ENCODE results near the gene TPP2.

The TPP2 gene

DNA sequence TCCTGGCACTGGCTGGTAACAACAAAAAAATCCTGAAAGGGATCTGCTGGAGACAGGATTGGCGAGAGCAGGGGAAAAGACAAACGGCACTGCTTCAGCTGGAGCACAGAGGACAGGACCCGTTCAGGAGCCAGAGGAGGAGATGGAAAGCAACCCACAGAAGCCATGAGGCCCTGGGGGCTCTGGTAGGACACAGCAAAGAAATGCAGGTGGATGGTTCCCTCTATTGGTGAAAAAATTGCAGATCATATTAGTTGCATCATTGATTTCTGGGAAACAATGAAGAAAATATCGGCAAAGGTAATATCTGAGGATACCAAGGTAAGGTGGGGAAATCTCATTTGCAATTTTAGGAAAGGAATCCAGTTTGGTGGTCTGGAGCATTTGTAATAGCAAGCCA, 25.7 kb upstream of the TPP2 start:
- no peak overlapping the region for H3K4me2 ChIP-seq (ENCODE audit: low read length)
- no peaks in the 10 kb centered on the region for H3K79me2 ChIP-seq (ENCODE audit: control insufficient read depth, insufficient read depth, low read length, poor library complexity)
- H3K23ac ChIP-seq (ENCODE audit: low read length): no peak overlapping the region
- H4K12ac ChIP-seq (ENCODE audit: low read depth, low read length): no peak overlapping the region
- H2BK5ac ChIP-seq (ENCODE audit: low read depth, low read length, poor library complexity): no peak overlapping the region
- H3K27me3 ChIP-seq (ENCODE audit: insufficient read depth, low read length): no peaks in the 10 kb centered on the region
- no peak overlapping the region for H2AFZ ChIP-seq (ENCODE audit: insufficient read depth, low read length, poor library complexity)
- no peaks in the 10 kb centered on the region for H3K9me3 ChIP-seq (ENCODE audit: insufficient read depth, low read depth, low read length)
- H3K79me1 ChIP-seq (ENCODE audit: low read length): no peaks in the 10 kb centered on the region
- H3K27ac ChIP-seq (ENCODE audit: low read depth, low read length): no peak overlapping the region
- no peaks in the 10 kb centered on the region for H3K36me3 ChIP-seq (ENCODE audit: control insufficient read depth in 1 of 2, insufficient read depth in 2 of 2, low read length in 2 of 2)
- H2BK120ac ChIP-seq (ENCODE audit: insufficient read depth, low read length, poor library complexity): no peak overlapping the region
- H2AK5ac ChIP-seq (ENCODE audit: low read length): no peak overlapping the region
- DNase-seq: no peak
- H3K4me3 ChIP-seq (ENCODE audit: low read depth, low read length): no peak overlapping the region
- WGBS (ENCODE audit: extremely low coverage, insufficient coverage, insufficient read length): no CpG with 5 or more reads among the region's 4 CpGs
- H3K4me1 ChIP-seq (ENCODE audit: control insufficient read depth in 1 of 2, insufficient read depth in 2 of 2, low read length in 2 of 2): no peaks in the 10 kb centered on the region
- no peak overlapping the region for H3K9ac ChIP-seq (ENCODE audit: low read length)
- no peak overlapping the region for H3K4ac ChIP-seq (ENCODE audit: low read depth, low read length)
- no peak overlapping the region for H4K8ac ChIP-seq (ENCODE audit: low read depth, low read length)
- no peak overlapping the region for H4K91ac ChIP-seq (ENCODE audit: low read depth, low read length)
- no peak overlapping the region for H2BK12ac ChIP-seq (ENCODE audit: low read length)
- H3K18ac ChIP-seq (ENCODE audit: low read length): no peak overlapping the region
- no peak overlapping the region for H3K14ac ChIP-seq (ENCODE audit: low read length)

DNA sequence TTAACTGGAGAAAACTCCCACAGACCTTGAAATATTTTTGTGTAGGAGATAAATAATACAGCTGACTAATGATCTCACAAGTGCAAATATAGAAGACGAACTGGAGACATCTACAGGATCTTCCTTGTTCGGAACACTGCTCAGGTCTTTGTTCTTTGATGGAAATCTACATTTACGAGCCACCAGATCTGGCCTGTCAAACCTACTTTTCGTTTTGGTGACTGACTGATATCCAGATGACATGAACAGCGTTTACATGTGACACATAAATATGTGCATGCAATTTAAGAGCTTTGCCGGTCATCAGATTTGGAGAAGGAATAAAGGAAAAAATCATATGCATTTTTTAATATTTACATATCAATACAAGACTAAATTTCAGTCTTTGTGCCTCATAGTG, 24.5 kb upstream of the TPP2 start:
- H3K4me2 ChIP-seq (ENCODE audit: low read length): no peak overlapping the region
- H2BK5ac ChIP-seq (ENCODE audit: low read depth, low read length, poor library complexity): no peak overlapping the region
- no peak overlapping the region for H3K14ac ChIP-seq (ENCODE audit: low read length)
- no peaks in the 10 kb centered on the region for H3K79me1 ChIP-seq (ENCODE audit: low read length)
- WGBS (ENCODE audit: extremely low coverage, insufficient coverage, insufficient read length): no CpG with 5 or more reads among the region's 6 CpGs
- no peak overlapping the region for H2BK120ac ChIP-seq (ENCODE audit: insufficient read depth, low read length, poor library complexity)
- no peak overlapping the region for H3K9ac ChIP-seq (ENCODE audit: low read length)
- H2AK5ac ChIP-seq (ENCODE audit: low read length): no peak overlapping the region
- H4K12ac ChIP-seq (ENCODE audit: low read depth, low read length): no peak overlapping the region
- no peak for DNase-seq
- H3K9me3 ChIP-seq (ENCODE audit: insufficient read depth, low read depth, low read length): no peaks in the 10 kb centered on the region
- H4K8ac ChIP-seq (ENCODE audit: low read depth, low read length): no peak overlapping the region
- H2AFZ ChIP-seq (ENCODE audit: insufficient read depth, low read length, poor library complexity): no peak overlapping the region
- H3K4me3 ChIP-seq (ENCODE audit: low read depth, low read length): no peak overlapping the region
- no peaks in the 10 kb centered on the region for H3K36me3 ChIP-seq (ENCODE audit: control insufficient read depth in 1 of 2, insufficient read depth in 2 of 2, low read length in 2 of 2)
- no peaks in the 10 kb centered on the region for H3K27me3 ChIP-seq (ENCODE audit: insufficient read depth, low read length)
- no peaks in the 10 kb centered on the region for H3K79me2 ChIP-seq (ENCODE audit: control insufficient read depth, insufficient read depth, low read length, poor library complexity)
- H3K18ac ChIP-seq (ENCODE audit: low read length): no peak overlapping the region
- no peak overlapping the region for H3K23ac ChIP-seq (ENCODE audit: low read length)
- no peak overlapping the region for H4K91ac ChIP-seq (ENCODE audit: low read depth, low read length)
- no peaks in the 10 kb centered on the region for H3K4me1 ChIP-seq (ENCODE audit: control insufficient read depth in 1 of 2, insufficient read depth in 2 of 2, low read length in 2 of 2)
- H3K4ac ChIP-seq (ENCODE audit: low read depth, low read length): no peak overlapping the region
- H2BK12ac ChIP-seq (ENCODE audit: low read length): no peak overlapping the region
- H3K27ac ChIP-seq (ENCODE audit: low read depth, low read length): no peak overlapping the region

DNA sequence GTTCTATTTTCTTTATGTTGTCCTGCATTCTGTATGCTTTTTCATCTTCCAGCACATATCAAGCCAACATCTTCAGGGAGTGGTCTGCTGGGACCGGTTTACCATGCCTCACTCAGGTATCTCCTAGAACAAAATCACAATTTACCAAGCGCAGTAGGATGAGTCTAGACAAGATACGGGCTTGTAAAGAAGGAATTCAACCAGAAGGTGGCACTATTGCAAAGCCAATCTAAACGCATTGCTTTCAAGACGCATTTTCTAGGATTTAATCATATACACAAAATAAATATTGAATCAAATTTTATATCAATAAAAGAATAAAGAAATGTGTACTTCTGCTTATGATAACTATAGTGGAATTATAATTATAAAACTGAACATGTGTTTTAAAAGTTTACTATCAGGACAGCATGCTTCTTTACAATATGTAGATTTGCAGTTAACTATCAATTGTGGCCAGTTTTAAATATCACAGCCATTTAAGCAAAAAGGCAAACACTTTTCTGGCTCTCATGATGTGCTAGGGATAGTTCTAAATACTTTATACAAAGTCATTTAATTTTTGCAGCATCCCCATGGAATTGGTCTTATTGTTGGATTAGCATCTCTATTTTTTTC, 16.1 kb upstream of the TPP2 start:
- Histone ChIP-seq H3K79me1 (ENCODE audit: low read length) (no peaks in the 10 kb centered on the region), H3K79me2 (ENCODE audit: control insufficient read depth, insufficient read depth, low read length, poor library complexity) (no peaks in the 10 kb centered on the region), H2BK120ac (ENCODE audit: insufficient read depth, low read length, poor library complexity) (no peak overlapping the region), H3K4ac (ENCODE audit: low read depth, low read length) (no peak overlapping the region), H3K14ac (ENCODE audit: low read length) (no peak overlapping the region), H2AFZ (ENCODE audit: insufficient read depth, low read length, poor library complexity) (no peak overlapping the region), H2BK12ac (ENCODE audit: low read length) (no peak overlapping the region), H4K8ac (ENCODE audit: low read depth, low read length) (no peak overlapping the region), H3K4me2 (ENCODE audit: low read length) (no peak overlapping the region), H3K18ac (ENCODE audit: low read length) (no peak overlapping the region), H3K23ac (ENCODE audit: low read length) (no peak overlapping the region), H2BK5ac (ENCODE audit: low read depth, low read length, poor library complexity) (no peak overlapping the region), H3K4me3 (ENCODE audit: low read depth, low read length) (no peak overlapping the region), H3K9ac (ENCODE audit: low read length) (no peak overlapping the region), H4K91ac (ENCODE audit: low read depth, low read length) (no peak overlapping the region), H2AK5ac (ENCODE audit: low read length) (no peak overlapping the region), H3K4me1 (ENCODE audit: control insufficient read depth in 1 of 2, insufficient read depth in 2 of 2, low read length in 2 of 2) (no peaks in the 10 kb centered on the region), H4K12ac (ENCODE audit: low read depth, low read length) (no peak overlapping the region), H3K27me3 (ENCODE audit: insufficient read depth, low read length) (no peaks in the 10 kb centered on the region), H3K9me3 (ENCODE audit: insufficient read depth, low read depth, low read length) (no peaks in the 10 kb centered on the region), H3K27ac (ENCODE audit: low read depth, low read length) (no peak overlapping the region), H3K36me3 (ENCODE audit: control insufficient read depth in 1 of 2, insufficient read depth in 2 of 2, low read length in 2 of 2) (no peaks in the 10 kb centered on the region)
- no CpG with 5 or more reads among the region's 5 CpGs for WGBS (ENCODE audit: extremely low coverage, insufficient coverage, insufficient read length)
- peak; percentile 57 to 94 for DNase-seq

DNA sequence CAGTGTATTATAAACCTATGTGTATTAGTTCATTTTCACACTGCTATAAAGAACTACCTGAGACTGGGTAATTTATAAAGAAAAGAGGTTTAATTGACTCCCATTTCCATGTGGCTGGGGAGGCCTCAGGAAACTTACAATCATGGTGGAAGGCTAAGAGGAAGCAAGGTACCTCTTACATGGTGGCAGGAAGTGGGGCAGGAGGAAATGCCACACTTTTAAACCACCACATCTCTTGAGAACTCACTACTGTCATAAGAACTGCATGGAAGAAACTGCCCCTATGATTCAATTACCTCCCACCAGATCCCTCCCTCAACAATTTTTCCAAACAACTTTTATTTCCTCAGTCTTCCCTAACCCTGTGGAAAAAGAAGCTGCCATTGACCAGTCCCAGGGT, 14.5 kb upstream of the TPP2 start:
- H3K4me3 ChIP-seq (ENCODE audit: low read depth, low read length): no peak overlapping the region
- H3K79me2 ChIP-seq (ENCODE audit: control insufficient read depth, insufficient read depth, low read length, poor library complexity): no peaks in the 10 kb centered on the region
- H2BK5ac ChIP-seq (ENCODE audit: low read depth, low read length, poor library complexity): no peak overlapping the region
- H4K91ac ChIP-seq (ENCODE audit: low read depth, low read length): no peak overlapping the region
- H3K79me1 ChIP-seq (ENCODE audit: low read length): no peaks in the 10 kb centered on the region
- H3K9me3 ChIP-seq (ENCODE audit: insufficient read depth, low read depth, low read length): no peaks in the 10 kb centered on the region
- no peak overlapping the region for H3K9ac ChIP-seq (ENCODE audit: low read length)
- H2BK12ac ChIP-seq (ENCODE audit: low read length): no peak overlapping the region
- H3K18ac ChIP-seq (ENCODE audit: low read length): no peak overlapping the region
- no peak overlapping the region for H4K8ac ChIP-seq (ENCODE audit: low read depth, low read length)
- H3K4ac ChIP-seq (ENCODE audit: low read depth, low read length): no peak overlapping the region
- no peak overlapping the region for H4K12ac ChIP-seq (ENCODE audit: low read depth, low read length)
- no peak overlapping the region for H3K4me2 ChIP-seq (ENCODE audit: low read length)
- no peak overlapping the region for H3K27ac ChIP-seq (ENCODE audit: low read depth, low read length)
- H3K36me3 ChIP-seq (ENCODE audit: control insufficient read depth in 1 of 2, insufficient read depth in 2 of 2, low read length in 2 of 2): no peaks in the 10 kb centered on the region
- no peaks in the 10 kb centered on the region for H3K27me3 ChIP-seq (ENCODE audit: insufficient read depth, low read length)
- no peak for DNase-seq
- no peak overlapping the region for H3K14ac ChIP-seq (ENCODE audit: low read length)
- H3K23ac ChIP-seq (ENCODE audit: low read length): no peak overlapping the region
- no peaks in the 10 kb centered on the region for H3K4me1 ChIP-seq (ENCODE audit: control insufficient read depth in 1 of 2, insufficient read depth in 2 of 2, low read length in 2 of 2)
- no peak overlapping the region for H2BK120ac ChIP-seq (ENCODE audit: insufficient read depth, low read length, poor library complexity)
- H2AK5ac ChIP-seq (ENCODE audit: low read length): no peak overlapping the region
- no peak overlapping the region for H2AFZ ChIP-seq (ENCODE audit: insufficient read depth, low read length, poor library complexity)
